Neutrophil (primary cell): ENCODE data around the gene HTR1B.

ENCODE experiments used
- H3K27ac ChIP-seq: fragments of 200-600 bp; sonication (generic); 2 replicates; pipeline ENCODE4 v1.5.1; 2016; ENCODE audit warnings: mild to moderate bottlenecking, moderate library complexity
- H3K27me3 ChIP-seq: fragments of 200-600 bp; sonication (generic); 2 replicates; pipeline ENCODE4 v1.6.0; 2016; ENCODE audit warnings: mild to moderate bottlenecking
- H3K36me3 ChIP-seq: fragments of 200-600 bp; sonication (generic); 2 replicates; pipeline ENCODE4 v1.5.1; 2017
- H3K4me1 ChIP-seq, 2 experiments: fragments of 200-600 bp in 1 of 2; sonication (generic) in 1 of 2; 1 replicate in 1 of 2; 2 replicates in 1 of 2; pipeline versions ENCODE4 v1.5.1 to v1.6.1; 2013 to 2016; ENCODE audit warnings: low read depth in 1 of 2, low read length in 1 of 2, mild to moderate bottlenecking in 1 of 2, moderate library complexity in 1 of 2; ENCODE audit not compliant: control insufficient read depth in 1 of 2, insufficient read depth in 1 of 2
- H3K4me3 ChIP-seq, 2 experiments: fragments of 200-600 bp in 1 of 2; sonication (generic) in 1 of 2; 1 replicate in 1 of 2; 2 replicates in 1 of 2; pipeline ENCODE4 v1.5.1; 2013 to 2016; ENCODE audit warnings: low read depth in 1 of 2, low read length in 1 of 2, mild to moderate bottlenecking in 1 of 2, moderate library complexity in 1 of 2
- H3K9me3 ChIP-seq: fragments of 200-600 bp; sonication (generic); 2 replicates; pipeline ENCODE4 v1.5.1; 2016
- CTCF ChIP-seq: fragments of 200-600 bp; sonication (generic); IDR thresholded peaks from 2 replicates; pipeline ENCODE4 v1.5.1; 2016; ENCODE audit warnings: antibody characterized with exemption

Gene HTR1B

GRCh38 chr6:77455271-77455670 is 8.0 kb downstream of the HTR1B start:
- no peaks in the 10 kb centered on the region for H3K36me3 ChIP-seq
- no peak overlapping the region for H3K27ac ChIP-seq
- TF ChIP-seq CTCF: no peak
- no peaks in the 10 kb centered on the region for H3K9me3 ChIP-seq
- H3K27me3 ChIP-seq: peaks cover 9% of the 10 kb centered on the region
- no peak overlapping the region for H3K4me3 ChIP-seq
- no peaks in the 10 kb centered on the region for H3K4me1 ChIP-seq

DNA sequence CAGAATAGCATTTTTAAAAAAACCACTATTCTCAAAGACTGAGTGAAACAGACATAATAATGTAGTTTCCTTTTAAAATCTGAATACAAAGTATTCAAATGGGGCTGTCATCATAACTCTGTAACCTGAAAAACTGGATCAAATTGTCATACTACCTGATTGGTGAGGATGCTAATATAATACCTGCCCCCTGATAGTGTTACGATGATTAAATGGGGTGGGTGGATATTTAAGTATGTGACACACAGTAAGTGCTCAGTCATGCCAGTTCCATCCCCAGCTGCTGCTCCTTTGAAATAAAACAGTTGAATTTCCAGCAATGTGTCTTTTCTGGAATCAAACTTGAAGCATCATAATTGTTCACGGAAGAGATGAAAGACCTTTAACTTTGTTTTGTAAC is 8.9 kb downstream of the HTR1B start:
- no peaks in the 10 kb centered on the region for H3K36me3 ChIP-seq
- no peaks in the 10 kb centered on the region for H3K4me1 ChIP-seq
- TF ChIP-seq CTCF: no peak
- no peak overlapping the region for H3K27ac ChIP-seq
- H3K9me3 ChIP-seq: no peaks in the 10 kb centered on the region
- no peak overlapping the region for H3K4me3 ChIP-seq
- peaks cover under 1% of the 10 kb centered on the region for H3K27me3 ChIP-seq

GRCh38 chr6:77451466-77451865 is 11.8 kb downstream of the HTR1B start:
- TF ChIP-seq CTCF: no peak
- no peak overlapping the region for H3K27ac ChIP-seq
- no peak overlapping the region for H3K4me3 ChIP-seq
- H3K4me1 ChIP-seq: no peaks in the 10 kb centered on the region
- H3K36me3 ChIP-seq: no peaks in the 10 kb centered on the region
- no peaks in the 10 kb centered on the region for H3K9me3 ChIP-seq
- no peaks in the 10 kb centered on the region for H3K27me3 ChIP-seq

- Histone ChIP-seq H3K36me3 (no peaks in the 10 kb centered on the region), H3K27me3 (no peaks in the 10 kb centered on the region), H3K4me3 (no peak overlapping the region), H3K27ac (no peak overlapping the region), H3K9me3 (no peaks in the 10 kb centered on the region), H3K4me1 (no peaks in the 10 kb centered on the region)
- TF ChIP-seq CTCF: no peak
Measured at GRCh38 chr6:77450924-77451323, 12.4 kb downstream of the HTR1B start.

DNA sequence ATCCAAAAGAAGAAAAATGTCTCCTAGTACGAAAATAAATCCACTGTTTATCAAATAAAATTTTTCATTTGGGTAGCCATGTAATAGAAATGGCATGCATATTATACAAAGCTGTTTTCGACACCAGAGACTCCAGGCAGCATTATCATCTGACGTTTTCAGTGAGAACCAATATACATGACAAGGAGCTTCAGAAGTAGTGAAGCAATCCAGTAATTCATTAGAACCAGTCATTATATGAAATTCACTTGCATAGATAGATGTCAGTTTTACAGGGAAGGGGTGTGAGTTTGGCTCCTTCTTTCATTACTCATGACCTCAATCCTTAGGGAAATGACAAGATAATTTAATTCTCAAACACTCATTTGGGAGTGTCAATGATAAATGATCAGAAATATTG is 14.7 kb downstream of the HTR1B start:
- no peaks in the 10 kb centered on the region for H3K27me3 ChIP-seq
- H3K9me3 ChIP-seq: no peaks in the 10 kb centered on the region
- H3K27ac ChIP-seq: no peak overlapping the region
- TF ChIP-seq CTCF: no peak
- H3K4me1 ChIP-seq: no peaks in the 10 kb centered on the region
- no peak overlapping the region for H3K4me3 ChIP-seq
- H3K36me3 ChIP-seq: no peaks in the 10 kb centered on the region

DNA sequence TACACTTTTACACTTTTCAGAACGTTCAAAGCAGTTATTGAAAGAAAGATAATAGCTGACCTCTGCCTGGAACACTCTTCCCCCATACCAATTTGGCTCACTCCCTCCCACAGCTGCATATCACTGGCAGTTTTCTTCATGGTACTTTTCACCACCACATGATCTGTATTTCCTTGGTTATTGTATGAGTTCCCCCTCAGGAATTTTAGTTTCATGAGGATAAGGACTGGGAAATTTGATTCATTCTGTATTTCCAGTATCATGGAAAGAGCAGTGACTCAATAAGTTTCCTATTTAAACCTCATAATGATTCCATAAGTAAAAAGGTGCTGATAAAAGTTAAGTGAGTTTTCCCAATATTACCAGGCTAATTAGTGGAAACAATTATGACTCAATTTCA is 16.0 kb downstream of the HTR1B start:
- H3K4me1 ChIP-seq: no peaks in the 10 kb centered on the region
- TF ChIP-seq CTCF: no peak
- H3K4me3 ChIP-seq: no peak overlapping the region
- no peak overlapping the region for H3K27ac ChIP-seq
- no peaks in the 10 kb centered on the region for H3K36me3 ChIP-seq
- no peaks in the 10 kb centered on the region for H3K27me3 ChIP-seq
- no peaks in the 10 kb centered on the region for H3K9me3 ChIP-seq
